ENCODE data around the gene TMEM183A. TPM values are rescaled to one million over a fixed set of nuclear protein-coding genes. Genes with fewer than 3 reads are reported as not detected.
"Not testable (repeated sequence)": the region's sequence is repeated elsewhere in the genome, so short reads cannot be mapped to it uniquely, and the experiment has no call there.

The TMEM183A gene
- 57.2 TPM for polyA plus RNA-seq (2013, experiment 1 of 2; ENCODE audit: insufficient read length)
- 51.0 TPM for polyA plus RNA-seq (2013, experiment 2 of 2; ENCODE audit: insufficient read length)

- DNase-seq: peak; percentile 97
These were observed at the start of gene TMEM183A for GRCh38 chr1:203006948-203007871. Gene TMEM183A, plus strand, starts transcription at chr1:203007374. Its CDS starts 92 bp downstream, at chr1:203007466.

- peak; percentile 86 for DNase-seq
These were observed 49.2 kb upstream of the TMEM183A start, which contains the start of gene ADIPOR1 for GRCh38 chr1:202957733-202958543. Gene ADIPOR1, minus strand, starts transcription at chr1:202958312. Its CDS starts 7,242 bp downstream, at chr1:202951070.

GRCh38 chr1:202958544-202959275 lies 48.5 kb upstream of the TMEM183A start:
- no peak for DNase-seq

GRCh38 chr1:202959276-202959620 lies 47.9 kb upstream of the TMEM183A start:
- peak; percentile 54 for DNase-seq

GRCh38 chr1:202961220-202961880 lies 45.8 kb upstream of the TMEM183A start:
- DNase-seq: no peak

GRCh38 chr1:202964791-202965410 lies 42.3 kb upstream of the TMEM183A start:
- peak; percentile 54 for DNase-seq

GRCh38 chr1:202965422-202965821 lies 41.8 kb upstream of the TMEM183A start:
- DNase-seq: no peak

GRCh38 chr1:202966006-202966898 lies 40.9 kb upstream of the TMEM183A start:
- DNase-seq: no peak

- DNase-seq: no peak
These were observed 39.4 kb upstream of the TMEM183A start for GRCh38 chr1:202967684-202968281.

GRCh38 chr1:202968351-202968750 lies 38.8 kb upstream of the TMEM183A start:
- DNase-seq: no peak

GRCh38 chr1:202968895-202969295 lies 38.3 kb upstream of the TMEM183A start:
- DNase-seq: peak; percentile 68

GRCh38 chr1:202972046-202972445 lies 35.1 kb upstream of the TMEM183A start:
- DNase-seq: no peak

GRCh38 chr1:202974856-202975255 lies 32.3 kb upstream of the TMEM183A start:
- no peak for DNase-seq

- DNase-seq: no peak
These were observed 30.5 kb upstream of the TMEM183A start for GRCh38 chr1:202976633-202977032.

GRCh38 chr1:202979459-202979858 lies 27.7 kb upstream of the TMEM183A start:
- no peak for DNase-seq

- DNase-seq: no peak
These were observed 25.2 kb upstream of the TMEM183A start for GRCh38 chr1:202981939-202982338.

- DNase-seq: no peak
These were observed 24.3 kb upstream of the TMEM183A start for GRCh38 chr1:202982715-202983430.

- DNase-seq: not testable (repeated sequence)
These were observed 21.1 kb upstream of the TMEM183A start for GRCh38 chr1:202986120-202986519.

- DNase-seq: no peak
These were observed 19.9 kb upstream of the TMEM183A start for GRCh38 chr1:202987255-202987654.

Data from fibroblast of skin of back (primary cell).